ENCODE results near the gene TUBB8.

- no peak for TF ChIP-seq SUZ12 (IDR thresholded peaks at IDR 0.05; ENCODE audit: extremely low read depth, insufficient read depth, insufficient read length)
- no peak for TF ChIP-seq YY1 (IDR thresholded peaks at IDR 0.05; ENCODE audit: insufficient read depth, insufficient read length)
Measured at GRCh38 chr10:92846-93245, 43.8 kb upstream of the TUBB8 start.

Data from NT2/D1 (cell line).